Thyroid gland (tissue), 4 donors: ENCODE data around the gene USP34.

Experiments used
- CTCF ChIP-seq, 6 experiments: fragments of 200-600 bp in 3 of 6; fragments of 450-650 bp in 3 of 6; sonication (generic) in 3 of 6; IDR thresholded peaks; one replicate each; pipeline ENCODE4 v1.5.1; 2016 to 2019; ENCODE audit warnings: antibody characterized with exemption in 6 of 6, mild to moderate bottlenecking in 2 of 6, inconsistent platforms in 1 of 6, moderate library complexity in 1 of 6
- POLR2A ChIP-seq, 2 donors: fragments of 450-650 bp; IDR thresholded peaks; one replicate each; pipeline ENCODE4 v1.6.1; 2017; ENCODE audit warnings: antibody characterized with exemption in 2 of 2, mild to moderate bottlenecking in 2 of 2, moderate library complexity in 1 of 2

GRCh38 chr2:61353909-61354308, 117.0 kb downstream of the USP34 start:
- TF ChIP-seq POLR2A (IDR thresholded peaks at IDR 0.05) = no peak
- TF ChIP-seq CTCF (IDR thresholded peaks at IDR 0.05) = no peak
